Ishikawa (cell line): ENCODE data around the gene SH3GL1.

Experiments used
- CEBPB ChIP-seq: IDR thresholded peaks from 2 replicates; pipeline ENCODE4 v1.6.1; 2012
- CREB1 ChIP-seq: IDR thresholded peaks from 2 replicates; pipeline ENCODE4 v1.6.1; 2012; ENCODE audit warnings: low read depth
- EGR1 ChIP-seq: IDR thresholded peaks from 2 replicates; pipeline ENCODE4 v1.6.1; 2012
- EP300 ChIP-seq: IDR thresholded peaks from 2 replicates; pipeline ENCODE4 v1.6.1; 2012; ENCODE audit warnings: borderline replicate concordance
- FOXM1 ChIP-seq: IDR thresholded peaks from 2 replicates; pipeline ENCODE4 v1.6.1; 2012; ENCODE audit warnings: low read depth, borderline replicate concordance
- RAD21 ChIP-seq: IDR thresholded peaks from 2 replicates; pipeline ENCODE4 v1.6.1; 2012; ENCODE audit warnings: low read depth
- TAF1 ChIP-seq: IDR thresholded peaks from 2 replicates; pipeline ENCODE4 v1.6.1; 2012; ENCODE audit warnings: low read depth, mild to moderate bottlenecking
- TCF12 ChIP-seq: IDR thresholded peaks from 2 replicates; pipeline ENCODE4 v1.6.1; 2012; ENCODE audit warnings: low read depth
- TF ChIP-seq, protein P1 (sequence below): IDR thresholded peaks from 2 replicates; pipeline ENCODE4 v1.6.1; 2012
- TF ChIP-seq, protein P2 (sequence below): IDR thresholded peaks from 2 replicates; pipeline ENCODE4 v1.6.1; 2012; ENCODE audit warnings: low read depth, mild to moderate bottlenecking
- TF ChIP-seq, protein P3 (sequence below): IDR thresholded peaks from 2 replicates; pipeline ENCODE4 v1.6.1; 2012

DNA sequence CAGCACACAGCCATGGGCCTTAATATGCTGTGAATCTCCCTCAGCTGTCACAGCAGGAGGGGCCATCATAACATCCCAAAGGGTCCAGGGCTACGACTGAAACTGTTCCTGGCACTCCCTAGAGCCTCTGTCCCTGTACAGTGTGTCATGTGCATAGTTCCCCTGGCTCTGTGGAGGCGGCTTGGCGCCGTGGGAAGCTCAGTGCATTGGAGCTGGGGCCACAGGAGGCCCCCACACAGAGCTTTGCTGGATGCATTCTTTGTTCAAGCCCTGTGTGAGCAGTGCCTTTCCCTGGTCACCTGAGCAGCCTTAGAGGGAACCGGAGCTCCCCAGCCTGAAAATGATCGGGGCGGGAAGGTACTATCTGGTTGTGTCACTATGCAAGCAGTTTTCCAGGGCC lies 35.9 kb upstream of the SH3GL1 start:
- TF ChIP-seq, protein P1, sequence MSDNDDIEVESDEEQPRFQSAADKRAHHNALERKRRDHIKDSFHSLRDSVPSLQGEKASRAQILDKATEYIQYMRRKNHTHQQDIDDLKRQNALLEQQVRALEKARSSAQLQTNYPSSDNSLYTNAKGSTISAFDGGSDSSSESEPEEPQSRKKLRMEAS: no peak
- TF ChIP-seq FOXM1: no peak
- TF ChIP-seq TCF12: no peak
- no peak for TF ChIP-seq RAD21
- TF ChIP-seq EGR1: no peak
- TF ChIP-seq TAF1: no peak
- no peak for TF ChIP-seq EP300
- no peak for TF ChIP-seq CREB1
- TF ChIP-seq, protein P2, sequence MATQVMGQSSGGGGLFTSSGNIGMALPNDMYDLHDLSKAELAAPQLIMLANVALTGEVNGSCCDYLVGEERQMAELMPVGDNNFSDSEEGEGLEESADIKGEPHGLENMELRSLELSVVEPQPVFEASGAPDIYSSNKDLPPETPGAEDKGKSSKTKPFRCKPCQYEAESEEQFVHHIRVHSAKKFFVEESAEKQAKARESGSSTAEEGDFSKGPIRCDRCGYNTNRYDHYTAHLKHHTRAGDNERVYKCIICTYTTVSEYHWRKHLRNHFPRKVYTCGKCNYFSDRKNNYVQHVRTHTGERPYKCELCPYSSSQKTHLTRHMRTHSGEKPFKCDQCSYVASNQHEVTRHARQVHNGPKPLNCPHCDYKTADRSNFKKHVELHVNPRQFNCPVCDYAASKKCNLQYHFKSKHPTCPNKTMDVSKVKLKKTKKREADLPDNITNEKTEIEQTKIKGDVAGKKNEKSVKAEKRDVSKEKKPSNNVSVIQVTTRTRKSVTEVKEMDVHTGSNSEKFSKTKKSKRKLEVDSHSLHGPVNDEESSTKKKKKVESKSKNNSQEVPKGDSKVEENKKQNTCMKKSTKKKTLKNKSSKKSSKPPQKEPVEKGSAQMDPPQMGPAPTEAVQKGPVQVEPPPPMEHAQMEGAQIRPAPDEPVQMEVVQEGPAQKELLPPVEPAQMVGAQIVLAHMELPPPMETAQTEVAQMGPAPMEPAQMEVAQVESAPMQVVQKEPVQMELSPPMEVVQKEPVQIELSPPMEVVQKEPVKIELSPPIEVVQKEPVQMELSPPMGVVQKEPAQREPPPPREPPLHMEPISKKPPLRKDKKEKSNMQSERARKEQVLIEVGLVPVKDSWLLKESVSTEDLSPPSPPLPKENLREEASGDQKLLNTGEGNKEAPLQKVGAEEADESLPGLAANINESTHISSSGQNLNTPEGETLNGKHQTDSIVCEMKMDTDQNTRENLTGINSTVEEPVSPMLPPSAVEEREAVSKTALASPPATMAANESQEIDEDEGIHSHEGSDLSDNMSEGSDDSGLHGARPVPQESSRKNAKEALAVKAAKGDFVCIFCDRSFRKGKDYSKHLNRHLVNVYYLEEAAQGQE: no peak
- no peak for TF ChIP-seq CEBPB
- TF ChIP-seq, protein P3, sequence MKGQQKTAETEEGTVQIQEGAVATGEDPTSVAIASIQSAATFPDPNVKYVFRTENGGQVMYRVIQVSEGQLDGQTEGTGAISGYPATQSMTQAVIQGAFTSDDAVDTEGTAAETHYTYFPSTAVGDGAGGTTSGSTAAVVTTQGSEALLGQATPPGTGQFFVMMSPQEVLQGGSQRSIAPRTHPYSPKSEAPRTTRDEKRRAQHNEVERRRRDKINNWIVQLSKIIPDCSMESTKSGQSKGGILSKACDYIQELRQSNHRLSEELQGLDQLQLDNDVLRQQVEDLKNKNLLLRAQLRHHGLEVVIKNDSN: no peak
